Immature natural killer cell (primary cell): ENCODE results near the gene IRGQ. TPM values are rescaled to one million over a fixed set of nuclear protein-coding genes. Genes with fewer than 3 reads are reported as not detected.
"Not testable (repeated sequence)": the region's sequence is repeated elsewhere in the genome, so short reads cannot be mapped to it uniquely, and the experiment has no call there.

ENCODE experiments used
- DNase-seq, 3 donors: peaks; one replicate each; pipeline ENCODE4 v3.0.0; 2022; ENCODE audit warnings: mixed read lengths in 1 of 3
- H3K27ac Mint-ChIP-seq, 6 donors: one replicate each; pipeline ENCODE4 v1.8.0; 2020; ENCODE audit warnings: mixed read lengths in 6 of 6, mild to moderate bottlenecking in 5 of 6, inconsistent platforms in 4 of 6, moderate library complexity in 3 of 6
- H3K27me3 Mint-ChIP-seq, 3 donors: one replicate each; pipeline ENCODE4 v1.8.0; 2020 to 2021; ENCODE audit warnings: low read depth in 3 of 3, mild to moderate bottlenecking in 3 of 3, mixed read lengths in 3 of 3, moderate library complexity in 3 of 3, inconsistent platforms in 1 of 3
- H3K36me3 Mint-ChIP-seq, 3 donors: one replicate each; pipeline ENCODE4 v1.8.0; 2020; ENCODE audit warnings: mixed read lengths in 3 of 3, inconsistent platforms in 2 of 3, mild to moderate bottlenecking in 2 of 3
- H3K4me1 Mint-ChIP-seq, 2 donors: one replicate each; pipeline ENCODE4 v1.8.0; 2020; ENCODE audit warnings: inconsistent platforms in 2 of 2, mild to moderate bottlenecking in 2 of 2, mixed read lengths in 2 of 2, moderate library complexity in 1 of 2
- H3K4me3 Mint-ChIP-seq, 5 donors: one replicate each; pipeline ENCODE4 v1.8.0; 2020; ENCODE audit warnings: mild to moderate bottlenecking in 5 of 5, mixed read lengths in 5 of 5, inconsistent platforms in 3 of 5, moderate library complexity in 3 of 5
- H3K9me3 Mint-ChIP-seq, 6 donors: one replicate each; pipeline ENCODE4 v1.8.0; 2020; ENCODE audit warnings: mild to moderate bottlenecking in 6 of 6, mixed read lengths in 6 of 6, inconsistent platforms in 4 of 6, moderate library complexity in 3 of 6
- polyA plus RNA-seq, 3 donors: library from polyadenylated mRNA; unstranded; fragments of 300-500 nt; fragmentation: Illumina TruSeq; gene quantifications; one replicate each; pipeline ENCODE4 v1.2.3, GENCODE V29; 2021

IRGQ gene
- polyA plus RNA-seq, 3 donors from 2014 or later, result 0.38 to 2.6 TPM; not detected in 1

GRCh38 chr19:43589678-43590077 is 6.3 kb downstream of the IRGQ start:
- H3K27me3 Mint-ChIP-seq, result peaks cover 0 to 5% (median 4%) of the 10 kb centered on the region in 3 donors
- no peak for DNase-seq
- peaks cover 0 to 19% (median 4%) of the 10 kb centered on the region in 3 donors for H3K36me3 Mint-ChIP-seq
- H3K27ac Mint-ChIP-seq, result peak overlapping the region in 5 of 6 donors; percentile 14 to 81 (median 74)
- H3K4me1 Mint-ChIP-seq, result peaks cover 13 to 18% of the 10 kb centered on the region in 2 donors
- H3K9me3 Mint-ChIP-seq, result no peaks in the 10 kb centered on the region
- no peak overlapping the region for H3K4me3 Mint-ChIP-seq

- H3K27me3 Mint-ChIP-seq, result peaks cover 0 to 5% (median 4%) of the 10 kb centered on the region in 3 donors
- H3K4me1 Mint-ChIP-seq, result peaks cover 12 to 21% of the 10 kb centered on the region in 2 donors
- H3K9me3 Mint-ChIP-seq, result no peaks in the 10 kb centered on the region
- H3K4me3 Mint-ChIP-seq, result no peak overlapping the region
- peak overlapping the region in 4 of 6 donors; percentile 14 to 76 (median 59) for H3K27ac Mint-ChIP-seq
- H3K36me3 Mint-ChIP-seq, result peaks cover 0 to 19% (median 4%) of the 10 kb centered on the region in 3 donors
- no peak for DNase-seq
These were observed 6.7 kb downstream of the IRGQ start for GRCh38 chr19:43589277-43589676.

GRCh38 chr19:43587029-43587428 is 8.9 kb downstream of the IRGQ start:
- not testable (repeated sequence) for DNase-seq, H3K9me3 Mint-ChIP-seq, H3K27ac Mint-ChIP-seq, H3K4me3 Mint-ChIP-seq, H3K27me3 Mint-ChIP-seq
- Mint-ChIP-seq H3K36me3 (peaks cover 0 to 12% (median 4%) of the 10 kb centered on the region in 3 donors), H3K4me1 (peaks cover 10 to 14% of the 10 kb centered on the region in 2 donors)

GRCh38 chr19:43586346-43586745 is 9.6 kb downstream of the IRGQ start:
- H3K4me1 Mint-ChIP-seq, result peaks cover 10 to 14% of the 10 kb centered on the region in 2 donors
- H3K4me3 Mint-ChIP-seq, result no peak overlapping the region
- no peak for DNase-seq
- H3K9me3 Mint-ChIP-seq, result no peaks in the 10 kb centered on the region
- peak overlapping the region in 2 of 6 donors; percentile 4 to 9 for H3K27ac Mint-ChIP-seq
- peaks cover 0 to 4% (median 0%) of the 10 kb centered on the region in 3 donors for H3K27me3 Mint-ChIP-seq
- peaks cover 0 to 12% (median 4%) of the 10 kb centered on the region in 3 donors for H3K36me3 Mint-ChIP-seq

- Mint-ChIP-seq H3K27me3 (peaks cover 0 to 4% (median 4%) of the 10 kb centered on the region in 3 donors), H3K9me3 (no peaks in the 10 kb centered on the region), H3K4me1 (peaks cover 13 to 14% of the 10 kb centered on the region in 2 donors), H3K36me3 (peaks cover 0 to 5% (median 4%) of the 10 kb centered on the region in 3 donors), H3K27ac (peak overlapping the region; percentile 60 to 93 (median 78)), H3K4me3 (no peak overlapping the region)
- no peak for DNase-seq
These were observed 11.4 kb downstream of the IRGQ start for GRCh38 chr19:43584484-43584883.

- no peak for DNase-seq
- H3K27ac Mint-ChIP-seq, result peak overlapping the region in 2 of 6 donors; percentile 31 to 32
- no peaks in the 10 kb centered on the region for H3K9me3 Mint-ChIP-seq
- peaks cover 0 to 5% (median 4%) of the 10 kb centered on the region in 3 donors for H3K36me3 Mint-ChIP-seq
- peaks cover 13 to 17% of the 10 kb centered on the region in 2 donors for H3K4me1 Mint-ChIP-seq
- H3K27me3 Mint-ChIP-seq, result peaks cover 2 to 9% (median 6%) of the 10 kb centered on the region in 3 donors
- H3K4me3 Mint-ChIP-seq, result no peak overlapping the region
These were observed 13.4 kb downstream of the IRGQ start for GRCh38 chr19:43582495-43582894.

- Mint-ChIP-seq H3K4me1 (peaks cover 16 to 20% of the 10 kb centered on the region in 2 donors), H3K27ac (peak overlapping the region in 2 of 6 donors; percentile 31 to 60), H3K9me3 (no peaks in the 10 kb centered on the region), H3K36me3 (peaks cover 0 to 5% (median 4%) of the 10 kb centered on the region in 3 donors), H3K4me3 (peak overlapping the region in 1 of 5 donors; percentile 45), H3K27me3 (peaks cover 2 to 9% (median 8%) of the 10 kb centered on the region in 3 donors)
- DNase-seq, result no peak
These were observed 14.5 kb downstream of the IRGQ start for GRCh38 chr19:43581467-43581866.

- H3K27me3 Mint-ChIP-seq, result peaks cover 9 to 13% (median 13%) of the 10 kb centered on the region in 3 donors
- no peaks in the 10 kb centered on the region for H3K36me3 Mint-ChIP-seq
- peak overlapping the region in 4 of 6 donors; percentile 17 to 89 (median 50) for H3K27ac Mint-ChIP-seq
- peak overlapping the region in 4 of 5 donors; percentile 12 to 74 (median 42) for H3K4me3 Mint-ChIP-seq
- peaks cover 30 to 33% of the 10 kb centered on the region in 2 donors for H3K4me1 Mint-ChIP-seq
- H3K9me3 Mint-ChIP-seq, result no peaks in the 10 kb centered on the region
- no peak for DNase-seq
These were observed 17.1 kb downstream of the IRGQ start for GRCh38 chr19:43578787-43579186.

- peak in 1 of 3 donors; percentile 19 for DNase-seq
- H3K4me3 Mint-ChIP-seq, result peak overlapping the region; percentile 52 to 97 (median 84)
- peaks cover 9 to 15% (median 14%) of the 10 kb centered on the region in 3 donors for H3K27me3 Mint-ChIP-seq
- peaks cover 0 to 5% (median 0%) of the 10 kb centered on the region in 3 donors for H3K36me3 Mint-ChIP-seq
- no peaks in the 10 kb centered on the region for H3K9me3 Mint-ChIP-seq
- H3K4me1 Mint-ChIP-seq, result peaks cover 41 to 43% of the 10 kb centered on the region in 2 donors
- peak overlapping the region; percentile 88 to 99 (median 98) for H3K27ac Mint-ChIP-seq
These were observed 19.7 kb downstream of the IRGQ start for GRCh38 chr19:43575955-43576878.

GRCh38 chr19:43575156-43575950 is 20.6 kb downstream of the IRGQ start, which contains the start of the genes PINLYP and XRCC1:
Gene PINLYP, plus strand, starts transcription at chr19:43575801. Its CDS starts 1,391 bp downstream, at chr19:43577192.
Gene XRCC1, minus strand, starts transcription at chr19:43575527. Its CDS starts 69 bp downstream, at chr19:43575458.
- peak within 1 kb of the TSS; percentile 97 to 99 (median 98) for H3K27ac Mint-ChIP-seq
- H3K27me3 Mint-ChIP-seq, result peaks cover 9 to 17% (median 15%) of the 10 kb centered on the region in 3 donors
- peaks cover 0 to 5% (median 0%) of the 10 kb centered on the region in 3 donors for H3K36me3 Mint-ChIP-seq
- H3K9me3 Mint-ChIP-seq, result no peaks in the 10 kb centered on the region
- H3K4me3 Mint-ChIP-seq, result peak within 1 kb of the TSS; percentile 96 to 97 (median 96)
- DNase-seq, result peak; percentile 94 to 97 (median 96)
- H3K4me1 Mint-ChIP-seq, result peaks cover 45 to 47% of the 10 kb centered on the region in 2 donors

GRCh38 chr19:43574424-43575155 is 21.3 kb downstream of the IRGQ start:
- H3K36me3 Mint-ChIP-seq, result peaks cover 0 to 5% (median 0%) of the 10 kb centered on the region in 3 donors
- no peaks in the 10 kb centered on the region for H3K9me3 Mint-ChIP-seq
- no peak for DNase-seq
- H3K27ac Mint-ChIP-seq, result peak overlapping the region; percentile 97 to 99 (median 98)
- peaks cover 43 to 46% of the 10 kb centered on the region in 2 donors for H3K4me1 Mint-ChIP-seq
- H3K27me3 Mint-ChIP-seq, result peaks cover 9 to 15% (median 13%) of the 10 kb centered on the region in 3 donors
- peak overlapping the region; percentile 96 to 97 (median 96) for H3K4me3 Mint-ChIP-seq

GRCh38 chr19:43572171-43572588 is 23.8 kb downstream of the IRGQ start:
- Mint-ChIP-seq H3K4me3 (no peak overlapping the region), H3K9me3 (no peaks in the 10 kb centered on the region), H3K36me3 (peaks cover 0 to 5% (median 0%) of the 10 kb centered on the region in 3 donors), H3K27me3 (peaks cover 7 to 10% (median 10%) of the 10 kb centered on the region in 3 donors), H3K4me1 (peaks cover 43 to 44% of the 10 kb centered on the region in 2 donors), H3K27ac (peak overlapping the region in 5 of 6 donors; percentile 10 to 70 (median 51))
- DNase-seq, result no peak
